ENCODE results near the gene YAP1.

DNA sequence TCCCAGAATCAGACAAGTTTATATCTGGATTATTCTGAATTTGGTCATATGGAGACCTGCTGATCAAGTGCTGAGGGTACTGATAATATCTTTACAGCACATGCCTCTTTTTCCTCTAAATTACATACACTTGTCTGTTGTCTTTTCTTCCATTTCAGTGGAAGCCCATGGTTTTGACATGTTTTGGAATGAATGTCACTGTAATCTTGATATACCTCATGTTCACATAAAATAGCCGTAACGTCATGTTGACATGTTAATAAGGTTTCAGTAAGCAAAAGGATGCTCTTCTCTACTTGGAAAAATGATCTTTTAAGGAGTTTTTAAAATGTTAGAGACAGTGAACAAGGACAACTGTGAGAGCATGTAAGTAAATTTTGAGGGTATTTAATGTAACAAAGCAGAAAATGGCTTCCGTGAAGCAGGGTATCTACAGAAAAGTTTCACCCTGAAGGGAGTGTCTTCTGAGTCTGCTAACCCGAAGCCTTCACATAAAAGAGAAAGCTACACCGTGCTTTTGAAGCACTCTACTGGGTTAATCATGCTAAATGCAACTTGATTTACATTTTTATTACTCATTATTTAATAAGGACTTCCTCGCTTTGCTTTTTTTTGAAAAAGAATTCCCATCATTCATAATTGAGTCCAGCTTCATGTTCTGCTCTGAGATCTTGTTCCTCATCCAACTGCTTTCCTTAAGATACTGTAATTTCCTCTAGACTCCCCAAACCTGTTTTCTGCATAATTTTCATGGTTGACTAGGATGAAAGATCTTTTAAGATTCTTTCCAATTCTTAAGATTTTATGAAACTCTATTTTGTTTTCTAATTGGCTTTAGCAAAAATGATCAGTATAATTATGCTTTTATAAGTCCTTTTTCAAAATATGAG is 56.2 kb downstream of the YAP1 start:
- TF ChIP-seq, protein P1, sequence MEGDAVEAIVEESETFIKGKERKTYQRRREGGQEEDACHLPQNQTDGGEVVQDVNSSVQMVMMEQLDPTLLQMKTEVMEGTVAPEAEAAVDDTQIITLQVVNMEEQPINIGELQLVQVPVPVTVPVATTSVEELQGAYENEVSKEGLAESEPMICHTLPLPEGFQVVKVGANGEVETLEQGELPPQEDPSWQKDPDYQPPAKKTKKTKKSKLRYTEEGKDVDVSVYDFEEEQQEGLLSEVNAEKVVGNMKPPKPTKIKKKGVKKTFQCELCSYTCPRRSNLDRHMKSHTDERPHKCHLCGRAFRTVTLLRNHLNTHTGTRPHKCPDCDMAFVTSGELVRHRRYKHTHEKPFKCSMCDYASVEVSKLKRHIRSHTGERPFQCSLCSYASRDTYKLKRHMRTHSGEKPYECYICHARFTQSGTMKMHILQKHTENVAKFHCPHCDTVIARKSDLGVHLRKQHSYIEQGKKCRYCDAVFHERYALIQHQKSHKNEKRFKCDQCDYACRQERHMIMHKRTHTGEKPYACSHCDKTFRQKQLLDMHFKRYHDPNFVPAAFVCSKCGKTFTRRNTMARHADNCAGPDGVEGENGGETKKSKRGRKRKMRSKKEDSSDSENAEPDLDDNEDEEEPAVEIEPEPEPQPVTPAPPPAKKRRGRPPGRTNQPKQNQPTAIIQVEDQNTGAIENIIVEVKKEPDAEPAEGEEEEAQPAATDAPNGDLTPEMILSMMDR (IDR thresholded peaks at IDR 0.05): no peak
- no peak for TF ChIP-seq POLR2A (IDR thresholded peaks at IDR 0.05)
